Progenitor cell of endocrine pancreas (in vitro differentiated cells): ENCODE results near the gene MICALL1. TPM values are rescaled to one million over a fixed set of nuclear protein-coding genes. Genes with fewer than 3 reads are reported as not detected.

ENCODE experiments used
- DNase-seq: peaks from one replicate; pipeline ENCODE4 v3.0.0; 2021; ENCODE audit warnings: low spot score; ENCODE audit not compliant: unreplicated experiment
- H3K27ac Mint-ChIP-seq: 2 replicates; pipeline ENCODE4 v1.8.0; 2021; ENCODE audit warnings: mild to moderate bottlenecking, moderate library complexity, mixed read lengths
- H3K27me3 Mint-ChIP-seq: 2 replicates; pipeline ENCODE4 v1.8.0; 2021; ENCODE audit warnings: mixed read lengths
- H3K36me3 Mint-ChIP-seq: 2 replicates; pipeline ENCODE4 v1.8.0; 2022; ENCODE audit warnings: mixed read lengths; ENCODE audit not compliant: insufficient read depth
- H3K4me1 Mint-ChIP-seq: 2 replicates; pipeline ENCODE4 v1.8.0; 2021; ENCODE audit warnings: low read depth, mixed read lengths
- H3K4me3 Mint-ChIP-seq: 2 replicates; pipeline ENCODE4 v1.8.0; 2021; ENCODE audit warnings: low read depth, mild to moderate bottlenecking, moderate library complexity, mixed read lengths
- H3K9me3 Mint-ChIP-seq: 2 replicates; pipeline ENCODE4 v1.8.0; 2021; ENCODE audit warnings: low read depth, mixed read lengths
- total RNA-seq: library from RNA; stranded (reverse); gene quantifications from 2 replicates; pipeline ENCODE4 v1.2.1, GENCODE V29; 2021
- TF ChIP-seq, protein P1 (sequence below): fragments of 200-600 bp; sonication (generic); IDR thresholded peaks from one replicate; pipeline ENCODE4 v1.5.0; 2021; ENCODE audit warnings: antibody characterized with exemption, mild to moderate bottlenecking; ENCODE audit not compliant: unreplicated experiment

MICALL1 gene
- total RNA-seq, 1 donor from 2014 or later = 42.8 TPM

DNA sequence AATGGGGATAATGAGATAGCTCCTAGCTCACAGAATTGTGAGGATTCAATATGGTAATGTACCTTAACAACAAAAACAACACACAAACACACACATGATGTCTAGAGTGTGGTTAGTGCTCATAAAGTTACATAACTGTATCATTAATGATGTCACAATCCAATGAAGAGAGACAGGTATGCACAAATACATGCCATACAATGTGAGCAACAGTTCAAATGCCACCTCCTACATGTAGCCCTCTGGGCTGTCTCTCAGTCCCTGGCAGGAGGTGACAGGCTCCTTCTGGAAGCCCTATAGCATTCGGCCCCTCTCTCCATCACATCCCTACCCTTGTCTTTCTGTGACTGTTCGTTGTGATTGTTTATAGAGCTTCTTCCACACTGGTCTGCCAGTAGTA, 8.3 kb upstream of the MICALL1 start:
- peak overlapping the region; percentile 59 for H3K27ac Mint-ChIP-seq
- peaks cover 26% of the 10 kb centered on the region for H3K4me1 Mint-ChIP-seq

GRCh38 chr22:37898441-37899181, 7.5 kb upstream of the MICALL1 start:
- Mint-ChIP-seq H3K36me3 (no peaks in the 10 kb centered on the region), H3K27ac (peak overlapping the region; percentile 64), H3K4me3 (no peak overlapping the region), H3K27me3 (peaks cover 5% of the 10 kb centered on the region), H3K9me3 (no peaks in the 10 kb centered on the region), H3K4me1 (peaks cover 18% of the 10 kb centered on the region)
- no peak for DNase-seq
- TF ChIP-seq, protein P1, sequence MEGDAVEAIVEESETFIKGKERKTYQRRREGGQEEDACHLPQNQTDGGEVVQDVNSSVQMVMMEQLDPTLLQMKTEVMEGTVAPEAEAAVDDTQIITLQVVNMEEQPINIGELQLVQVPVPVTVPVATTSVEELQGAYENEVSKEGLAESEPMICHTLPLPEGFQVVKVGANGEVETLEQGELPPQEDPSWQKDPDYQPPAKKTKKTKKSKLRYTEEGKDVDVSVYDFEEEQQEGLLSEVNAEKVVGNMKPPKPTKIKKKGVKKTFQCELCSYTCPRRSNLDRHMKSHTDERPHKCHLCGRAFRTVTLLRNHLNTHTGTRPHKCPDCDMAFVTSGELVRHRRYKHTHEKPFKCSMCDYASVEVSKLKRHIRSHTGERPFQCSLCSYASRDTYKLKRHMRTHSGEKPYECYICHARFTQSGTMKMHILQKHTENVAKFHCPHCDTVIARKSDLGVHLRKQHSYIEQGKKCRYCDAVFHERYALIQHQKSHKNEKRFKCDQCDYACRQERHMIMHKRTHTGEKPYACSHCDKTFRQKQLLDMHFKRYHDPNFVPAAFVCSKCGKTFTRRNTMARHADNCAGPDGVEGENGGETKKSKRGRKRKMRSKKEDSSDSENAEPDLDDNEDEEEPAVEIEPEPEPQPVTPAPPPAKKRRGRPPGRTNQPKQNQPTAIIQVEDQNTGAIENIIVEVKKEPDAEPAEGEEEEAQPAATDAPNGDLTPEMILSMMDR = no peak

More for the DNA sequence above, 8.3 kb upstream of the MICALL1 start:
- Mint-ChIP-seq H3K9me3 (no peaks in the 10 kb centered on the region), H3K36me3 (no peaks in the 10 kb centered on the region), H3K4me3 (no peak overlapping the region), H3K27me3 (peaks cover 5% of the 10 kb centered on the region)
- no peak for DNase-seq
- TF ChIP-seq, protein P1 = no peak

GRCh38 chr22:37904572-37905533, 1.2 kb upstream of the MICALL1 start:
- Mint-ChIP-seq H3K4me1 (peaks cover 12% of the 10 kb centered on the region), H3K36me3 (peaks cover 2% of the 10 kb centered on the region)
- no peak for DNase-seq

DNA sequence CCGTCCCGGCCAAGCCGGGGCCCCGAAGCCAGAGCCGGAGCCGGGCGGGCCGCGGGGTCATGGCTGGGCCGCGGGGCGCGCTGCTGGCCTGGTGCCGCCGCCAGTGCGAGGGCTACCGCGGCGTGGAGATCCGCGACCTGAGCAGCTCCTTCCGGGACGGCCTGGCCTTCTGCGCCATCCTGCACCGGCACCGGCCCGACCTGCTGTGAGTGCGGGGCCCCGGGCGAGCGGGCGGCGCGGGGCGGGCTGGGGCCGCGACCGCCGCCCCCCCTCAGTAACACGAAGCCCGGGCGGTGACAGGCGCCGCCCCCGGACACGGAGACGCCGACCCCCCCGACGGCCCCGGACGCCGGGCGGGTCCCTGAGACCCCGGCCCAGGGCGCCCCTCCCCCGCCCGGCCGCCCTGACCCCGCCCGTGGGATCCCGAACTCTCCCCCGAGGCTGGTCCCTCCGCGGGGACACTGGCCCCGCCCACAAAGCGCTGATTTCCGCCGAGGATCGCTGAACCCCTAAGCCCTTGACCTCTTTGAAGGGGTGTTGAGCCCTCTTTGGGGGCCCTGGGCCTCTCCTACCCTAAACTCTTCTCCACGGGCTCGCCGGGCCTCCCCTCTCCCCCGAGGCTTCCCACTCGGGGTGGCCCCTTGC, 389 bp downstream of the MICALL1 start:
- Mint-ChIP-seq H3K36me3 (peaks cover 2% of the 10 kb centered on the region), H3K9me3 (no peaks in the 10 kb centered on the region), H3K4me1 (peaks cover 14% of the 10 kb centered on the region), H3K27ac (peak overlapping the region; percentile 64), H3K4me3 (peak overlapping the region; percentile 82), H3K27me3 (peaks cover 5% of the 10 kb centered on the region)
- DNase-seq = no peak
- TF ChIP-seq, protein P1 = no peak

More at GRCh38 chr22:37904572-37905533, 1.2 kb upstream of the MICALL1 start:
- Mint-ChIP-seq H3K27ac (peak overlapping the region; percentile 93), H3K4me3 (peak overlapping the region; percentile 77), H3K9me3 (no peaks in the 10 kb centered on the region), H3K27me3 (peaks cover 5% of the 10 kb centered on the region)
- TF ChIP-seq, protein P1 = no peak
